Measurements from ENCODE around the gene CEP350.
"Not testable (repeated sequence)": the region's sequence is repeated elsewhere in the genome, so short reads cannot be mapped to it uniquely, and the experiment has no call there.

Gene CEP350

DNA sequence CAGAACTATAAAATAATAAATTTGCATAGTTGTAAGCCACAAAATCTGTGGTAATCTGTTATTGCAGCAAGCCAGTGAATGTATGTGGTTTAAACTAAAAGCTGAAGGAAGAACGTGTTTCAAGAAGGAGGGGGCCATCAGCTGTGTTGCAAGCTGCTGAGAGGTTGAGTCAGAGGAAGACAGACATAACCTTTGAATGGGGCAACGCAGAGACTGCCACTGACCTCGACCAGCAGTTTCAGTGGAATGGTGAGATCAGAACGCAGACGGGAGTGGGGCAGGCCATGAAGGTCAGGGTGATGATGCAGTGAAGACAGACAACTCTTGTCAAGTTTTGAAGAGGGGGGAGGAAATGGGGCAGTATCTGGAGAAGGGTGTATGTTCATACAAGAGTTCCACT, 176.9 kb downstream of the CEP350 start:
- DNase-seq: no peak

DNA sequence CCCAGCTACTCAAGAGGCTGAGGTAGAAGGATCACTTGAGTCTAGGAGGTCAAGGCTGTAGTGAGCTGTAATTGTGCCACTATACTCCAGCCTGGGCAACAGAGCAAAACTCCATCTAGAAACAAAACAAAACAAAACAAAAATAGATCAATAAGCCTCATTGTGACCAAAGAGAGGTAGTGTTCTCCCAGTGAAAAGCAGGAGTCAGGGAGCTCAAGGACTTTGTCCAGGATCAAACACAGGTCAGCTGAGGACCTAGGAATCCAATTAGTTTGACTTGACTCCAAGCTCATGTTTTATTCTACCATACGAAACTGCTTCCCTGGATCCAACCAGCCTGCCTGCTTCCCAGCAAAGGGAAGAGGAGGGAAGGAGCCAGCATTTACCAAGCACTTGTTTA, 178.6 kb downstream of the CEP350 start:
- DNase-seq: no peak

DNA sequence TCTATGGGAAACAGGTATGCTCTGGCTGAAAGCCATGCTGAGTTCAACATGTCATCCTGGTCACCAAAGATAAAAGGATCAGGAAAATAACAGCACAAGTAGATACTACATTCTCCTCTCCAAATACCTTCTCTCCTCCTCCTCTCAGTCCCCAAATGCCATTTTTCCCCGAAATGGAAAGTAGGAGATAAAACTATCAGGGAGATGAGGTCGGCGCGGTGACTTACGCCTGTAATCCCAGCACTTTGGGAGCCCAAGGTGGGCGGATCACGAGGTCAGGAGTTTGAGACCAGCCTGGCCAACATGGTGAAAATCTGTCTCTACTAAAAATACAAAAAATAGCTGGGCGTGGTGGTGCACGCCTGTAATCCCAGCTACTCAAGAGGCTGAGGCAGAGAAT, 179.1 kb downstream of the CEP350 start:
- not testable (repeated sequence) for DNase-seq

DNA sequence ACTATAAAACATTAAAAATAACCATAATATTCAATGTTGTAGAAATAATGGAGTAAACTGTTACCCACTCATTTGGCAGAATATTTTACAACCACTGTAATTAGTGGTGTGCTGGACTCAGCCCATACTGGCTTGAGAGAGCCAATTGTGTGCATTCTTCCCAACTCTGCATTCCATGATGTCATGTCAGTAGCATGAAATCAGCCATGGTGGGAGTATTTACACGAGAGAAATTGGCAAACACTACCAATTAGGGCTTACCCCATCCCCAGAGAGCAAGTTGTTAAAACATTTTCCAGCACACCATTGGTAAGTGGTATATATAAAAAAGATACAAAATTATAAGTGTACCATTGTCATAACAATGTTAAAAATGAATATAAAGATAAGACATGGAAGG, 180.9 kb downstream of the CEP350 start:
- no peak for DNase-seq

DNA sequence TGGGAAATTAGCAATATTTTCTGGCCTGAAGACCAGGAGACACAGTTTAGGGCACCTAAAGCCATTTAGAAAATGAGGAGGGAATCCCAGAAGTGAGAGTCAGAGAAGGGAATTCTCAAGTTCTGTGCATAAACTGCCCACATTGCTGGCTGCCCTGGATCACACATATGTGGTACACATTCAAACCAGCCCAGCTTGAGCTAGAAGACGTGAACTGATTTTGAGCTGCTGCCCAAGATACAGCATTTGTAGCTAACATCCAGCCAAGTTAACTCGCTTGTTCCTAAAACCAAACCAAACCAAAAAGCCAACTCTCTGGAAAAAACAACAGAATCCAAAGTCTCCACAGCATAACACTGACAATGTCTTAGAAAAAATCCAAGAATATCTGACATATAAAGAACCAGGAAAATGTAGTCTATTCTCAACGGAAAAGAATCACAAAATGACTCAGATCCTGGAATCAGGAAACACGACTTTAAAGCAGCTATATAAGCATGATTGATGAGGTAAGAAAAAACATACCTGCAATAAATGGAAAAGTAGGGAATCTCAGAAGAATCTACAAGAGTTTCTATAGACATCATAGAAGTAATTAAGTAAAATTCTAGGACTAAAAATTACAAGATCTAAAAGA, 181.8 kb downstream of the CEP350 start:
- no peak for DNase-seq

DNA sequence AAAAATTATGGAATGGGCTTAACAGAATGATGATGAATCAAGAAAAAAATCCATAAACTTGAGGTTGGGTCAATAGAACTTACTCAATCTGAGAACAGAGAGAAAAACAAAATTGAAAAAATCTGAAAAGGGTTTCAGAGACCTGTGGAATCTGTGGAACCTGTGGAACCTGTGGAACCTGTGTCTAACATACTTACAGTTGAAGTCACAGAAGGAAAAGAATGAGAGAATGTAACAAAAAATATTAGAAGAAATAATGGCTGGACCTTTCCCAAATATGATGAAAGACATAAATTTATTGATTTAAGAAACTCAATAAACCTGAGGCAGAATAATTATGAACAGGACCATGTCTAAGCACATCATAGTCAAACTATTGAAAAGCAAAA, 182.4 kb downstream of the CEP350 start:
- DNase-seq: no peak

DNA sequence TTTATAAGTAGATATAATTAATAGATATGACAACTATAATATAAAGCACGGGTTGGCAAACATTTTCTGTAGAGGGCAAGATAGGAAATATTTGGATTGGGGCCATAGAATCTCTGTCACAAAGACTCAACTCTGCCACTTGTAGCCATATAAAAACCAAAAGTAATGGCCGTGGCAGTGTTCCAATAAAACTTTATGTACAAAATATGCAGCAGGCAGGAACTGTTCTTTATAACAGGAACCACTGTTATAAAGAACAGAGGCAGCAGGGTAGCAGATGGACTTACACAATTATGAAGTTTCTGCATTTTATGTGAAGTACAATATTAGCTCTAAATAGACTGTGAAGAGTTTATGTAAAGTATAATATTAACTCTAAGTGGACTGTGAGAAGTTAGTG, 183.2 kb downstream of the CEP350 start:
- DNase-seq: no peak

DNA sequence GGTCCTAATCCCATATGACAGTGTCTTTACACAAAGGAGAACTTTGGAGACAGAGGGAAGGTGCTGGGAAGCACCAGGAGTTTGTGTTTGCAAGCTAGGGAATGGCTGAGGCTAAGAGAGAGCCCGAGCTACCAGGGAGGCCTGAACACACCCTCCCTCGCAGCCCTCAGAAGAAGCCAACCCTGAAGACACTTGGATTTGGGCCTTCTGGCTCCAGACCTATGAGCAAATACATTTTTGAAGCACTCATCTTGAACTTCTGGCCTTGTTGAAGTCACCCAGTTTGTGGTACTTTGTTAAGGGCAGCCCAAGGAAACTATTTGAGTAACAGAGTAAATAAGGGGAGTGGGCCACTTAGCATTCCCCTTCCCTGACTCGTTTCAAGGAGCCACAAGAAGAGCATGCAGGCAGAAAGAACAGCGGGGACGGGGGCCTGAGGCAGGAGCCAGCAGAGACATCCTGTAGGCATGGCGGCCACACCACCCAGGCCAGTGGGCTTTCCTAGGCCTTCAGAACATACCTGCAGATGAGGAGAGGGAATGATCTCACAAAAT, 186.8 kb downstream of the CEP350 start:
- DNase-seq: no peak

DNA sequence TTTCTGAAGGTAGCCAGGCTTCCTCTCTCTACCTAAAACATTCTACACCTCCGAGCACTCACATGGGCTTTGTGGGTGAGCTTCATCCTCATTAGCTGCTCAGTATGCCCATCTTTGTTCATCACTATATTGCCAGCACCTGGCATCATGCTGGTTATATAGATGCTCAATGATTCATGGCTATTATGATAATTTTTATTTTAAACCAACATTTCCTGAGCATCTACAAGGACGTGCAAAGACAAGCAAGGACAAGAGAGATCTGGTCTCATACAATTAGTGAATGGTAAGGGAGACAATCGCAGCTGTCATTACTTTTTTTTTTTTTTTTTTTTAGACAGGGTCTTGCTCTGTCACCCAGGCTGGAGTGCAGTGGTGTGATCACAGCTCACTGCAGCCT, 188.7 kb downstream of the CEP350 start:
- no peak for DNase-seq

DNA sequence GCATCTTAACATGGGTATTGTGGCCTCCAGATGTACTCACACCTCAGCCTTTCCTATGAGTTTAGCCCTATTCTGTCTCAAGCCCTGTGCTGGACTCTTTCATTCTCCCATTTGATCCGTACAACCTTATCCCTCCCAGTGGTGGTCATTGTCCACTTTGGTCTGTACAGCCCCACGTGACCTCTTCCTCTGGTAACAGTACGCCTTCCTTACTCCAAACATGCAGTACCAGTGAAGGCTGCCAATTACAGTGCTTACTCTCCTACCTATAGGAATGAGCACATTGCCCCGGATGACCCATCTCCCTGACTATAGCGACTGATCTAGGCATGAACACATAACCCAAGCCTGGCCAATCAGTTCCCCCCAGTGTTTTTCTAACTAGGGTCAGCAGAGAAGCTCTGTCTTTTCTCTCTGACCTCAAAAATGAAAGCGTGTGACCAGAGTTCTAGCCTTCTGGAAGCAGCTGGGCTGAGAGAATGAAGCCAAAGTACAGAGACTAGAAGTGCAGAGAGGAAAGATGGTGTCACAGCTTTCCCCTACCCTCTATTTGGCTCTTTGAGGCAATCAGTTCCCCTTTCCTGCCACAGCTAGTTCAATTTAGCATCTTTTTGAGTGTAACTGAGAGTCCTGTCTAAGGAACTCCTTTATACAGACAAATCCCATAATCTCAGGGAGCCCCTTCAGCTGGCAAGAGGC, 190.2 kb downstream of the CEP350 start:
- no peak for DNase-seq

DNA sequence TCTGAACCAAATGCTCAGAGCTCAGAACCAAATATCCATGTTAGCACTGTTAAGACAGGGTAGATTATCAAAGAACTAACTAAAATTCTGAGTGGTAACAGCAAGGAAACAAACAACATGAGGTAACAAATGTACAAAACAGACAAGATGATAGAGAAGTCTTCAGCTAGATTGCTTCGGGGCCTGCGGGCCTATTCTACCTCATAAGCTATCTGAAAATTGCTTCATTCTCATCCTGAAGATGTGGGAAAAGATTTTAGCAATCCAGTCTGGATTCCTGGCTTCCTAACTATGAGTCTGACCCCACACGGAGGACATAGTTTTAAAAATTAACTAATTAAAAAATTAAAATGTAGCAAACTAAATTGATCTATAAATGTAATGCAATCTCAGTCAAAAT, 190.8 kb downstream of the CEP350 start:
- DNase-seq: no peak

DNA sequence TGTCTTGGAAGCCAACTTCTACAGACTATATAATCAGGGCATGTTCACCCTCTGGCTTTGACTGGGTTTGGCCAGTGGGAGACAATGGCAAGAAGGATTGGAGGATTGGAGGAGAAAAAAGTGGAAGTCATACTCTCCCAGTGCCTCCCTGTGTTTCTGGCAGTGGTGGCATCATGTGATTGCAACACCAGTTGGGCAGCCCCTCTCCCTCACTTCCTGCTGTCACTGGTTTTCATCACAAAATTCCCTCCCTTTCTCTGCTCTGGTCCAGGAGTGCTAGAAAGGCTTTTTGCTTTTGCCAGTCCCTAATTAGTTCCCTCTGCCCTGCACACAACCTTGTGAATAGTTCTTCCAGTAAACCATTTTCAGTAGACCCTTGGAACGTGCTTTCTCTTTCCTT, 196.4 kb downstream of the CEP350 start:
- DNase-seq: no peak

DNA sequence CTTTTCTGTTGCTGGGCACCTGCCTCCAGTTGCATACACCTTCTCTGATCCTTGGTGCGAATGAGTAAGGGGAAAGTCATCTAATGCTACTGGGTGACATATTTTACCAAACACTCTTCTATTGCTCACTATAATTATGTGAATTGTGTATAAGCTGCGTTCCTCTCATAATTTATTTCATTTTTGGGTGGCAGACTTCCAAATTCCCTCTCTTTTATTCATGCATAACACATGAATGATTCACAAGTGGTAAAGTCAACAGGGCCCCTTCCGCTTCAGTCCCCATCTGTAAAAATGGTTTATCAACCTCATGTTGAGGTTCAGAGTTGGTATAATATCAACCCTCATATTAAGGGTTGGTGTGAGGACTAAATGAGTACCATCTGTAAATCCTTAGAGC, 196.9 kb downstream of the CEP350 start:
- DNase-seq: no peak

DNA sequence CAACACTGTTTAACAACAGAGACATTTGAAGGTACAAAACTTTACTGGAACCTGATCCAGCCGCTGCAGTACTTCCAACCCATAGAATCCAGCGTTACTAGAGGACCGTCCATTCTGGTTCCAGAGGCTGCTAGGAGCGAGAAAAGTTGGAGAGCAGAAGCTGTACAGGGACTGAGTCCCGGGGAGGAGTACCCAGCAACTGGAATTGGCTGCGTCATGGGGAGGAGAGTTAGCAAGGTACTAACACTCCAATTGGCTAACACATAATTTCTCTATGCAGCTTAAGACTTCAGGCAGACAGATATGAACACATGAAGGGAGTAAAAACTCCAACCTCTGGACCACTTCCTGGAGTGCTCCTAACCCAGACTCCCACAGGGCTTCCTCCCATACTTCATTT, 198.0 kb downstream of the CEP350 start:
- no peak for DNase-seq

DNA sequence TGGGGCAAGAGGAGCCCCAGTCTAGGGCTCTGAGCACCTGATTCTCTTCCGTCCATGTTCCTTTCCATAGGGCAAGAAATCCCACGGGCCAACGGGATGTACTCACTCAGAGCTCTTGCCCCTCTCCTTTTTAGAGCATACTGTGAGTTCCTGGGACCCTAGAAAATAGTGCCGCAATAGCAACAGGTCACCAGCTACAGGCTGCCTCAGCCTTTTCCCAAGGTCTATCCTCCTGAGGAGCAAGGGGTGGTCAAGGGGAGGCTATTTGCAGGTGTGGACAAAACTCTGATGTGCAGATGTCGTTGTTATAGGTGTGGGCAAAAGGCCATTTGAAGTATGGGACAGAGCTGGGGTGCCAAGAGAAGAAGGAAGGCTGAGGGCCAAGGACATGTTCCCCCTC, 198.4 kb downstream of the CEP350 start:
- no peak for DNase-seq

DNA sequence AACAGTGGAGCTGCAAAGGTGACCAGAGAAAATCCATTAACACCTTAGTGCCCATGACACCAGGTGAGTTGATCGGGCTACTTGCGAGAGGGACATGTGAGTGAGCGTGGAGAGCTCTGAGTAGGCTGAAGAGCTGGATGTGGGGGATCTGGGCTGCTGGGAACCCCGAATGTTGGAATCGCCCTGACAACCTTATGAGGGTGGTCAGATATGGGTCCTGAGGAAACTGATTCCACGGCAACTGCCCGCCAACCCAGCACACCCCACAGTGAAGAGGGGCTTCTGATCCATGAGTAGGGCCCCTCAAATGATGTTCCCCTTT, 199.4 kb downstream of the CEP350 start:
- DNase-seq: no peak

DNA sequence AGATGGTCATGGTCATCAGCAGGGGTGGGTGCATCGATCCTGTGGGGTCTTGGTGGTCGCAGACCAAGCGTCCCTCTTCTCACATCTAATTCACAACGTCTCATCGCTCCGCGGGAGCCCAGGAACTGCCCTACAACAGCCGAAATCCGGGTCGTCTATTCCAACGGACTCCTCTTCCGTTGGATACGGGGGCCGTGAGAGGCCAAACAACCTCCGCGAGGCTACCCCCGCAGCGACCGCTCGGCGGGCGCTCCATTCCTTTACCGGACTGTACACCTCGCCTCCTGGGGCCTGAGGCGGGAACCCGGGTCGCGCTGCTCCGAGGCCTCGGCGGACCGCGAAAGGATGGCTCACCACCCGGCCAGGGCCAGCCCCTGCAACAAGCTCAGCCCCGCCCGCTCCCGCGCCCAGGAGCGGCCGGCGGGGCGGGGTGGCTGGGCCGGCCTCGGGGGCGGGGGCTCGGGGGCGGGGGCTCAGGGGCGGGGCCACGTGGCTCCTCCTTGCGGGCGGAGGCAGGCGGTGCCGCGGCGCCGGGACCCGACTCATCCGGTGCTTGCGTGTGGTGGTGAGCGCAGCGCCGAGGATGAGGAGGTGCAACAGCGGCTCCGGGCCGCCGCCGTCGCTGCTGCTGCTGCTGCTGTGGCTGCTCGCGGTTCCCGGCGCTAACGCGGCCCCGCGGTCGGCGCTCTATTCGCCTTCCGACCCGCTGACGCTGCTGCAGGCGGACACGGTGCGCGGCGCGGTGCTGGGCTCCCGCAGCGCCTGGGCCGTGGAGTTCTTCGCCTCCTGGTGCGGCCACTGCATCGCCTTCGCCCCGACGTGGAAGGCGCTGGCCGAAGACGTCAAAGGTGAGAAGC, 199.9 kb downstream of the CEP350 start, which contains the start of gene QSOX1:
Gene QSOX1 (plus strand): TSS at position 545 of the 857 bp plus-strand sequence. CDS start 39 bp downstream, at position 584.
- peak; percentile 95 for DNase-seq

DNA sequence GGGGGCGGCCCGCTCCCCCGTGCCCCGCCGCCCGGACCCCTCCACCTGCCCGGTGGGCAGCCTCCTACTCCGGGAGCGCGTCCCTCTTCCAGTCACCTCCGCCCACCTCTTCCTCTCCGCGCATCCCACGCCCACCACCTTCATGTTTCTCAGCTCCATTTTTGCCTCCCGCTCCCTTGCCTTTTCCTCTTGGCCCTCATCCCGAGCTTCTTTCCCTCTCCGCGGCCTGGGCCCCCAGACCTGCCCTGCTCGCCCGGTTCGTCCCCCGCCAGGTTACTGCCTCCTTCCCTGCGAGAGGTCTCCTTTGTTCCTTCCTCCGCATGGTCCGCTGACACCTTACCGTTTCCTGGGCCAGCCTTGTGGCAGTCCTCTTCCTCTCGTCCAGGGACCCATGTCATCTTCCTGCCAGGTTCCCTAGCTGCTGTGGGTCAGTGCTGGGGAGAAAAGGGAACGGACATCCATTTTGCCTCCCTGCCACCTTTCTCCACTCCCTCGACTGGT, 200.6 kb downstream of the CEP350 start:
- DNase-seq: peak; percentile 50

DNA sequence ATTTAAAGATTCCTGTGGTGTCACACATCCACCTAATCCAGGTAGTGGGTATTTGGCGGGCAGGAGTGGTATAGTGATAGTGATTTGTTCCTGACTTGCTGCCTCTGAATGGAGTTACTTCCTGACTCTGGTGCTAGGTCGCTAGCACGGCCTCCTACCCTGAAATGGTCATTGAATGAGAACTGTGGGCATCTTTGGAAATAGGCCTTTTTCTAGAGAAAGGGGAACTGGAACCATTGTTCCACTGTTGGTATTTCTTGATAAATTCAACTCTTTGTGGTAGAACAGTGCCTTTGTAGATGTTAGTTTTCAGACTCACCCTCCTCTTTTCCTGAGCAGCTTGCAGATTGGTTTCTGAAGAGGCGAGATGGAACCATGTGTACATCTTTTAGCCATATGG, 201.6 kb downstream of the CEP350 start:
- DNase-seq: no peak

DNA sequence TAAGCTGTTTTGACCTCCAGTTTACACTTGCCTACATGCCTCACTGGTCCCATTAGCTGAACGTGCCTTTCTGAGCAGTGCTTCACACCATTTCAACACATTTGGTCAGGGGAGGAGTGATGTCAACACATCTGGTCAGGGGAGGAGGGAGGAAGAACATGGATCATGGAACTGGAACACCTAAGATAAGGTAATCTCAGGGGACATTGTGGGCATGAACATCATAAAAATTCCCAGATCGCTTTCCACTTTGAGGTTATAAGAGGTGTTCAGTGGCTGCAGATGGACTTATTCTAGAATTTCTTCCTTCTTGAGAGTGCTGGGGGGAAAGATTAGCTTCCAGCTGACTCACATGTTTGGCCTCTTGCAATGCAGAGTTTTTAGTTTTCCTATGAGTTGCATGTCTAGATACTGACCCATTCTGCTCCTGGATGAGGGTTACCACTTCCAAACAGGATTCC, 202.1 kb downstream of the CEP350 start:
- DNase-seq: no peak

DNA sequence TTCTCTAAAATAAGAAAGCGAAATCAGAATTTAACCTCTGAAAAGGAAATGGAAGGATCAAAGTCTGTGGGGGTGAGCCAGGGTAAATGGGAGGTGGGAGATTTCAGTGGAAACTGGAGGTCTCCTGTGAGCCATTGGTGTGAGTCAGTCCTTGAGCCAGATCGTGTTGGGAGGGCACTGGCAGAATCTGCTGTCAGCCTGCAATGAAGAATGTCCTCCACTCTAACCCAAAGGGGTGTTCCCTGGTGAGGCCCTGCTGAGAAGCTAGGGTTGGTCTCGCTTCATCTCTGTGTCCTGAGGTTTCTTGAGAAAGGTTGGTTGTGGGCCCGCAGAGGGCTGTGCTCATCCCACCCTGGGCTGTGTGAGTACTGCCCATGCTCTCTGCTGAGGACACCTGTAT, 202.5 kb downstream of the CEP350 start:
- no peak for DNase-seq

DNA sequence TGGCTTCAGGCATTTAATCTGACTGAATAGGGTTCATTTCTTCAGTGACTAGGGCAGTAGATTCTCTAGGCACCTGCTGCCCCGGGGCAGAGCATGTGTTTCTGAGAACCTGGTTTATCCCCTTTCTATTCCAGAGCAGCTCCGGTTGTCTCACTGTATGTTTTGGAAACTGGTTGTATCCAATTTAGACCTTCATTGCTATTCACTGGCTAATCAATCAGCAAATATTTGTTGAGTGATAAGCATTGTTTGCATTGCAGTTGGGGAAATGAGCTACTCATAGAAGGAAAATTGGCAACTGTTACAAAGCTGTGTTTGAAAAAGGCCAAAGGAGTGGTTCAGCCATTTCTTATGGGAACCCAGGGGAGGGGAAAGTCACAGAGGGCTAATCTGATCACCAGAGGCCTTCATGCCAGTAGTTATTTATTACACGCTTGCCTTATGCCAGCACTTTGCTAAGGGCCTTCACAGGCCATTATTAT, 203.0 kb downstream of the CEP350 start:
- no peak for DNase-seq

Measured in right hindlimb (tissue), 1 donor.